D721Med (cell line): ENCODE data around the gene MEGF6.

Experiments
- DNase-seq: peaks from one replicate; pipeline ENCODE4 v3.0.0; 2011; ENCODE audit warnings: low spot score; ENCODE audit not compliant: insufficient read length
- FAIRE-seq: peaks from 2 replicates; lab custom pipeline; 2011; peaks lifted over from hg19 to GRCh38; lab: Jason Lieb, UNC
- CTCF ChIP-seq: IDR thresholded peaks from 2 replicates; pipeline ENCODE4 v1.5.1; 2012; ENCODE audit warnings: mild to moderate bottlenecking, control low read depth; ENCODE audit not compliant: insufficient read depth; ENCODE audit errors: missing control alignments

The MEGF6 gene

GRCh38 chr1:3463408-3463863 lies 147.9 kb downstream of the MEGF6 start:
- no peak for DNase-seq
- no peak for TF ChIP-seq CTCF
- no peak for FAIRE-seq

- FAIRE-seq (no peak), DNase-seq (no peak)
- no peak for TF ChIP-seq CTCF
Measured at GRCh38 chr1:3463013-3463385, 148.3 kb downstream of the MEGF6 start.

- DNase-seq: no peak
- no peak for TF ChIP-seq CTCF
- FAIRE-seq: no peak
Measured at GRCh38 chr1:3462356-3463012, 148.8 kb downstream of the MEGF6 start.

- no peak for FAIRE-seq
- DNase-seq: no peak
- no peak for TF ChIP-seq CTCF
Measured at GRCh38 chr1:3461934-3462275, 149.4 kb downstream of the MEGF6 start.

DNA sequence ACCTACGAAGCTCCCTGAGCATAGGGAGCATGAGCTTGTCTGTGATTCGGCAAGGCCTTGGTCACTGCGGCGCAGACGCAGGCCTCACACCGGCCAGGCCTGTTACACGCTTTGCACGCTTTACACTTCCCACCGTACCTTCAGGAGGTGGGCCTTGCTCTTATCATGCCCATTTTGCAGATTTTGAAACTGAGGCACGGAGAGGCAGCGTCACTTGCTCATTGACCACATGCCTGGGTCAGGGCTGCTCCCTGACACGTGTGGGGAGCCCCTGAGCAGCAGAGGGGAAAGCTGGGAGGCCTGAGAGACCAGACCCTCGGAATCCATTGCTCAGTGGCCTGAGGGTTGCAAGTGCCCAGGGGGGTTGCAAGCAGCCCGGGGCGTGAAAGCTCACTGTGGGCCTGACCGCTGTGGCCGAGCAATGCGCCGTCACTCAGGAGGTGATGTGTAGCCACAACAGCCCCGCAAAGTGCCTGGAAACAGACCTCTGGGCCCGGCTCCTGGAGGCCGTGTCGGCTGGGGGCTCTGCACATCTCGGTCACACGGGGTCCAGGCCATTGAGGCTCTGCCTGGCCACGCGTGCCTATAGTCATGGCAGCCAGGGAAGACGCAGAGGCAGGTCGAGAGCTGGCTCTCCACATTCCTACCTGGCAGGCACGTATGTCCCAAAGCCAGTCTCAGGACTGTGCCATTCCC lies 149.9 kb downstream of the MEGF6 start:
- DNase-seq (no peak), FAIRE-seq (no peak)
- no peak for TF ChIP-seq CTCF

DNA sequence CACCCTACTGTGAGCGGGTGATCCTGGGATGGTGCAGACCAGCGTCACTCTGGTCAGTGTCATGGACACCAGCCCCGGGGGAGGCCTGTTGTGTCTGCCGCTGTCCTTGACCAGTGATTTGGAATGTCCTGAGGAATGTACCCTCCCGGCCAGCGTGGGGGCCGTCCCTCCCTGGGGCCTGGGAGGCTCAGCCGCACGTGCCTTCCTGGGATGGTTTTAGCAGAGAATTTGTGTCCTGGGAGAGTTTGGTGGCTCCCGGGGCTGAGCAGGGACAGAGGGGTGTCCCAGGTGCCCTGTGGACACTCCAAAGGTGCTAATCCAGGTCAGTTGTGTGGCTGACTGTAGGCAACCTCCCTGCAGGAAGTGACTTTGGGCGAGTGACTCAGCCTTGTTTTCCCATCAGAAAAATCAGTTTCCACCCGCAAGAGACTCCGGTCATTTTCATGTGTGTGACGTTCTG lies 150.6 kb downstream of the MEGF6 start:
- TF ChIP-seq CTCF: no peak
- DNase-seq (no peak), FAIRE-seq (no peak)
